Heart right ventricle (tissue), 16 donors: Measurements from ENCODE around the gene AAK1. TPM values are rescaled to one million over a fixed set of nuclear protein-coding genes. Genes with fewer than 3 reads are reported as not detected.

ENCODE experiments used
- ATAC-seq, 8 donors: fragments of 200-7000 bp; cut with Tn5 transposase; one replicate each; pipeline ENCODE4 v1.9.1; 2020; ENCODE audit warnings: mild to moderate bottlenecking in 8 of 8, moderate library complexity in 8 of 8, moderate number of reproducible peaks in 1 of 8
- DNase-seq, 2 donors: peaks; one replicate each; pipeline ENCODE4 v3.0.0-alpha.2; 2020
- H3K27ac ChIP-seq, 10 donors: fragments of 200-600 bp; sonication (generic) in 2 of 10; one replicate each; pipeline versions ENCODE4 v1.5.0 to v1.8.0; 2020 to 2022; ENCODE audit warnings: mild to moderate bottlenecking in 3 of 10
- H3K27me3 ChIP-seq, 7 donors: fragments of 200-600 bp; one replicate each; pipeline ENCODE4 v1.8.0; 2021 to 2022; ENCODE audit warnings: mild to moderate bottlenecking in 2 of 7
- H3K36me3 ChIP-seq, 9 donors: fragments of 200-600 bp; sonication (generic) in 1 of 9; one replicate each; pipeline versions ENCODE4 v1.5.0 to v1.8.0; 2020 to 2022; ENCODE audit warnings: mild to moderate bottlenecking in 2 of 9
- H3K4me1 ChIP-seq, 9 donors: fragments of 200-600 bp; sonication (generic) in 1 of 9; one replicate each; pipeline versions ENCODE4 v1.5.0 to v1.8.0; 2020 to 2022; ENCODE audit warnings: mild to moderate bottlenecking in 4 of 9
- H3K4me3 ChIP-seq, 10 donors: fragments of 200-600 bp; sonication (generic) in 2 of 10; one replicate each; pipeline versions ENCODE4 v1.5.0 to v1.8.0; 2020 to 2022; ENCODE audit warnings: mild to moderate bottlenecking in 7 of 10, moderate library complexity in 2 of 10
- H3K9me3 ChIP-seq, 11 donors: fragments of 200-600 bp in 10 of 11; sonication (generic) in 2 of 11; one replicate each; pipeline versions ENCODE4 v1.5.0 to v1.8.0; 2013 to 2022; ENCODE audit warnings: mild to moderate bottlenecking in 2 of 11, control low read depth in 1 of 11, moderate library complexity in 1 of 11
- CTCF ChIP-seq, 9 donors: fragments of 200-600 bp; sonication (generic) in 2 of 9; IDR thresholded peaks; one replicate each; pipeline versions ENCODE4 v1.5.0 to v1.8.0; 2021 to 2022; ENCODE audit warnings: antibody characterized with exemption in 9 of 9, mild to moderate bottlenecking in 5 of 9, moderate library complexity in 1 of 9
- WGBS, 2 donors: extraction: QIAGEN DNeasy Blood & Tissue Kit; methylation state at CpG; one replicate each; pipeline ENCODE4 v1.1.7; 2013; ENCODE audit warnings: inconsistent platforms in 1 of 2; 5-methylcytosine and 5-hydroxymethylcytosine counted together
- intact Hi-C, 10 donors: fragments of 100-400 bp; cut with DNase I; formaldehyde crosslinking; loops; one replicate each; pipeline versions ENCODE4 v1.11.1 to v1.14.2; 2022
- polyA plus RNA-seq, 2 donors: library from polyadenylated mRNA; stranded (reverse); fragments of 200-250 nt; gene quantifications; one replicate each; pipeline ENCODE4 v1.2.3, GENCODE V29; 2013
- total RNA-seq, 10 donors: library from RNA; stranded (reverse); fragmentation: NEBNext Ultra II Directional in 3 of 10; extraction: Animal tissue kit (Norgen Biotek cat#: 25700) in 3 of 10; gene quantifications; one replicate each; pipeline versions ENCODE4 v1.2.1 to v1.2.4, GENCODE V29; 2021 to 2023
- donor health status: Arrhythmogenic right ventricular cardiomyopathy.
- donor health status: ischemic (EF 13 %, LVEDD 7.1; RV severe dilation, severe dysfunction).
- donor health status: healthy with polysubstance abuse.
- donor health status: DM: no; HTN: yes; CAD: no.
- donor health status: DM: no; HTN: no; CAD: no.
- donor health status: ischemic (EF 25% LVEDD 6.9; RV normal size, moderate dysfunction).
- donor health status: ischemic (EF 25% LVEDD 5.7; RV mildly dilated, moderate dysfunction).
- donor health status: healthy.
- donor health status: DM: yes; HTN: yes; CAD: no.
- donor health status: Ischemic cardiomyopathy.
- donor health status: ischemic (EF 35%, LVEDD 5.7; RV mildly dilated, moderate dysfunction).
- donor health status: nonischemic (EF 11% LVEDD 7.7; RV severe dilation, severe dysfunction).
- donor health status: DM: yes; HTN: yes; CAD: no.
- donor health status: PGD.
- donor health status: ischemic (EF 29% LVEDD 5.4; RV normal size, mild dysfunction).
- donor health status: nonischemic (EF 23%, LVEDD 6.1; RV moderate dilation, normal function).

The AAK1 gene
- total and polyA plus RNA-seq, 12 donors, result 10.1 to 148 (median 116) TPM

GRCh38 chr2:69572641-69573040 is 70.9 kb downstream of the AAK1 start:
- no peak overlapping the region for H3K4me3 ChIP-seq
- H3K9me3 ChIP-seq, result no peaks in the 10 kb centered on the region
- intact Hi-C loops, result loop anchor here in 1 of 10 donors (10.0 kb wide), 1 partner anchor 52 kb away; no protein-coding TSS in a partner anchor
- DNase-seq (no peak), ATAC-seq (peak in 4 of 8 donors; percentile 19 to 36 (median 24))
- no peaks in the 10 kb centered on the region for H3K27me3 ChIP-seq
- TF ChIP-seq CTCF (IDR thresholded peaks at IDR 0.05), result no peak
- WGBS, 2 donors, result 40 to 61% methylated on average over 5 of the region's 5 CpGs
- H3K36me3 ChIP-seq, result no peaks in the 10 kb centered on the region
- peaks cover 12 to 78% (median 60%) of the 10 kb centered on the region in 9 donors for H3K4me1 ChIP-seq
- H3K27ac ChIP-seq, result peak overlapping the region in 4 of 10 donors; percentile 55 to 66 (median 56)

GRCh38 chr2:69571189-69571588 is 72.3 kb downstream of the AAK1 start:
- Histone ChIP-seq H3K36me3 (no peaks in the 10 kb centered on the region), H3K27ac (no peak overlapping the region), H3K4me1 (peaks cover 10 to 77% (median 62%) of the 10 kb centered on the region in 9 donors), H3K4me3 (no peak overlapping the region), H3K27me3 (no peaks in the 10 kb centered on the region), H3K9me3 (no peaks in the 10 kb centered on the region)
- WGBS, 2 donors, result 92 to 96% methylated on average over 1 of the region's 1 CpG
- ATAC-seq (no peak), DNase-seq (no peak)
- intact Hi-C loops, result loop anchor here in 1 of 10 donors (10.0 kb wide), 1 partner anchor 54 kb away; no protein-coding TSS in a partner anchor
- no peak for TF ChIP-seq CTCF (IDR thresholded peaks at IDR 0.05)

GRCh38 chr2:69570474-69570873 is 73.1 kb downstream of the AAK1 start:
- intact Hi-C loops, result loop anchor here in 1 of 10 donors (10.0 kb wide), 1 partner anchor 54 kb away; no protein-coding TSS in a partner anchor

GRCh38 chr2:69567909-69568300 is 75.6 kb downstream of the AAK1 start:
- 78 to 80% methylated on average over 6 of the region's 6 CpGs for WGBS, 2 donors
- peaks cover 13 to 94% (median 64%) of the 10 kb centered on the region in 9 donors for H3K4me1 ChIP-seq
- DNase-seq, result no peak

More at GRCh38 chr2:69570474-69570873, 73.1 kb downstream of the AAK1 start:
- H3K4me3 ChIP-seq, result no peak overlapping the region
- no peak overlapping the region for H3K27ac ChIP-seq
- no peaks in the 10 kb centered on the region for H3K9me3 ChIP-seq
- DNase-seq (no peak), ATAC-seq (no peak)
- TF ChIP-seq CTCF (IDR thresholded peaks at IDR 0.05), result no peak
- WGBS, 2 donors, result 55% methylated on average over 2 of the region's 2 CpGs
- H3K4me1 ChIP-seq, result peaks cover 10 to 78% (median 60%) of the 10 kb centered on the region in 9 donors
- no peaks in the 10 kb centered on the region for H3K36me3 ChIP-seq
- H3K27me3 ChIP-seq, result no peaks in the 10 kb centered on the region

More at GRCh38 chr2:69567909-69568300, 75.6 kb downstream of the AAK1 start:
- intact Hi-C loops, result loop anchor here in 7 of 10 donors (5.0 to 10.0 kb wide), 3 partner anchors 74 to 247 kb away; partner anchors contain the start of gene AAK1 (in 7 of the 7)
- no peak overlapping the region for H3K4me3 ChIP-seq
- H3K9me3 ChIP-seq, result no peaks in the 10 kb centered on the region
- ATAC-seq, result no peak
- no peak for TF ChIP-seq CTCF (IDR thresholded peaks at IDR 0.05)
- H3K27me3 ChIP-seq, result no peaks in the 10 kb centered on the region
- H3K27ac ChIP-seq, result peak overlapping the region in 6 of 10 donors; percentile 13 to 73 (median 67)
- H3K36me3 ChIP-seq, result no peaks in the 10 kb centered on the region
